ENCODE data around the gene AOC3. TPM values are rescaled to one million over a fixed set of nuclear protein-coding genes. Genes with fewer than 3 reads are reported as not detected.

Gene AOC3
- total and polyA plus RNA-seq, 2 of the 8 experiments (the other 6 are each of a cell fraction or from before 2014, with no cell fraction given): 2.5 to 2.7 TPM

DNA sequence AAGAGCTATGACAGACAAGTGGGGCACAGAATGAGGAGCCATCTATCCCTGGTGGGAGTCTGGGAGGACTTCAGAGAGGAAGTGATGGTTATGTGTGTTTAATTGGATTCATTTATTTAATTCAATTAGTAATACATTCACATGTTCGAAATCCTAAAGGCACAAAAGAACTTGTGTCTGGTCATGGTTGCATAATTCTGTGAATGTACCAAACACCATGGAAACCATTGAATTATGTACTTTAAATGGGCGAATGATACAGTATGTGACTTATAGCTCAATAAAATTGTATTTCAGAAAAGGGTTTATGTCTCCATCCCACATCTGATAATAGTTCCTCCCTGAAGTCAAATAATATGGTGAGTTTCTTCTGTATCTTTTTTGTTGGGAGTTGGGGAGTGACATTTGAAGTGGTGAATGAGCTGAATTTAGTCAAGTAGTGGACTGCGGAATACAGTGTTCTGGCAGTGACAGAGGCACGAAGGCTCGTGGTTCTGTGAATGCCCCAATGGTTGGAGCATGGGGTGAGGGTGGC is 29.8 kb downstream of the AOC3 start:
- peaks cover 0 to 8% (median 5%) of the 10 kb centered on the region in 4 experiments; a peak in 4 of 7 replicates for H3K4me1 ChIP-seq (replicated peaks in 1 of 4; ENCODE audit: control insufficient read depth in 3 of 4, insufficient read depth in 4 of 4, low read length in 3 of 4)
- no peak for DNase-seq (ENCODE audit: low read depth in 1 of 2, low spot score in 2 of 2)
- H3K23me2 ChIP-seq (ENCODE audit: low read depth, low read length): no peaks in the 10 kb centered on the region; the same call in 1 of the 2 replicates
- H3K4me3 ChIP-seq (ENCODE audit: extremely low read depth in 1 of 4, insufficient read depth in 2 of 4, low read depth in 3 of 4, low read length in 4 of 4): no peak overlapping the region
- ChIA-PET POLR2A (ENCODE audit: partially characterized antibody) (interaction anchor here (0.6 to 1.2 kb wide), 4 partner anchors 28 to 105 kb away, joined by 3 read pairs; partner anchors contain the start of gene PSME3), CTCF (ENCODE audit: partially characterized antibody) (interaction anchor here (1.0 to 1.9 kb wide), 4 partner anchors 18 to 48 kb away, joined by 3 to 11 read pairs (median 4); partner anchors contain the start of gene AOC2)
- no peak overlapping the region for H3K4me2 ChIP-seq (ENCODE audit: insufficient read depth in 1 of 2, low read depth in 2 of 2, low read length in 2 of 2)
- WGBS, 2 experiments (ENCODE audit: extremely low coverage in 1 of 2, insufficient coverage in 1 of 2, insufficient read length in 1 of 2, insufficient replicate concordance in 2 of 2, low coverage in 1 of 2, low lambda C conversion rate in 2 of 2, missing lambda C conversion rate in 1 of 2): 84% methylated on average over 5 of the region's 5 CpGs; no CpG with 5 or more reads in 1 of the 2 experiments
- no peak overlapping the region for H3K27ac ChIP-seq (ENCODE audit: low read depth, low read length)
- no peak for FAIRE-seq
- no peak overlapping the region for H3K4ac ChIP-seq (replicated peaks; ENCODE audit: insufficient read length, low read depth, low read length)
- no peak overlapping the region for H2BK20ac ChIP-seq (ENCODE audit: low read length)
- H2BK120ac ChIP-seq (replicated peaks; ENCODE audit: low read depth, low read length): no peak overlapping the region
- no peak overlapping the region for H4K5ac ChIP-seq (ENCODE audit: insufficient read length, low read depth, low read length)
- H2BK15ac ChIP-seq (ENCODE audit: low read length): no peak overlapping the region
- no peaks in the 10 kb centered on the region for H3K79me1 ChIP-seq (ENCODE audit: low read depth, low read length)
- H4K91ac ChIP-seq (replicated peaks; ENCODE audit: insufficient read length, low read length): no peak overlapping the region
- H3K14ac ChIP-seq (ENCODE audit: insufficient read length): no peak overlapping the region
- no peak overlapping the region for H4K8ac ChIP-seq (ENCODE audit: extremely low read depth, insufficient read depth, low read length)
- no peak overlapping the region for H3K56ac ChIP-seq (replicated peaks; ENCODE audit: insufficient read length, low read depth, low read length)
- no peak overlapping the region for H2AK5ac ChIP-seq (ENCODE audit: low read depth, low read length)
- peaks cover 0 to 5% (median 0%) of the 10 kb centered on the region in 4 experiments; a peak in 4 of 7 replicates for H3K27me3 ChIP-seq (replicated peaks in 1 of 4; ENCODE audit: control insufficient read depth in 3 of 4, extremely low read depth in 1 of 4, insufficient read depth in 3 of 4, low read length in 3 of 4)
- no peaks in the 10 kb centered on the region for H4K20me1 ChIP-seq (replicated peaks in 1 of 2; ENCODE audit: control insufficient read depth in 1 of 2, insufficient read depth in 2 of 2, low read length in 2 of 2)
- H3K36me3 ChIP-seq (ENCODE audit: control insufficient read depth in 2 of 4, insufficient read depth in 4 of 4, low read length in 3 of 4): no peaks in the 10 kb centered on the region
- no peak overlapping the region for H2BK5ac ChIP-seq (ENCODE audit: low read depth, low read length)
- no peak overlapping the region for H3K9ac ChIP-seq (replicated peaks in 1 of 4; ENCODE audit: extremely low read depth in 1 of 4, low read depth in 3 of 4, low read length in 3 of 4)
- H3K18ac ChIP-seq (ENCODE audit: extremely low read depth, low read length): no peak overlapping the region
- H2AFZ ChIP-seq (ENCODE audit: low read length): no peak overlapping the region
- H3K23ac ChIP-seq (ENCODE audit: insufficient read length): no peak overlapping the region
- H3K79me2 ChIP-seq (ENCODE audit: control insufficient read depth in 1 of 2, insufficient read depth in 2 of 2, low read length in 2 of 2): no peaks in the 10 kb centered on the region
- no peaks in the 10 kb centered on the region for H3K9me3 ChIP-seq (ENCODE audit: insufficient read depth in 2 of 2, low read depth in 1 of 2, low read length in 1 of 2)
- no peak overlapping the region for H2BK12ac ChIP-seq (ENCODE audit: low read depth, low read length)
- TF ChIP-seq CHD1 (IDR thresholded peaks at IDR 0.05; ENCODE audit: low read depth, low read length) (no peak), SP2 (IDR thresholded peaks at IDR 0.05; ENCODE audit: low read length) (no peak)

Measured in H1 (cell line).